Kidney epithelial cell (primary cell): ENCODE measurements around the gene MRPL24. TPM values are rescaled to one million over a fixed set of nuclear protein-coding genes. Genes with fewer than 3 reads are reported as not detected.

Experiments used
- DNase-seq: peaks from one replicate; pipeline ENCODE4 v3.0.0-alpha.2; 2010; ENCODE audit warnings: low read depth
- H3K27me3 ChIP-seq: 2 replicates; pipeline ENCODE4 v1.6.0; 2011; ENCODE audit warnings: low read length; ENCODE audit not compliant: control insufficient read depth, insufficient read depth
- H3K36me3 ChIP-seq: 2 replicates; pipeline ENCODE4 v1.5.1; 2011; ENCODE audit warnings: low read length; ENCODE audit not compliant: control insufficient read depth, insufficient read depth
- H3K4me3 ChIP-seq: 2 replicates; pipeline ENCODE4 v1.5.1; 2011; ENCODE audit warnings: low read depth, mild to moderate bottlenecking, control low read depth, low read length
- CTCF ChIP-seq: IDR thresholded peaks from 2 replicates; pipeline ENCODE4 v1.5.1; 2011; ENCODE audit warnings: mild to moderate bottlenecking, moderate library complexity, low read length, control low read depth, inconsistent platforms; ENCODE audit not compliant: insufficient read depth, poor library complexity, severe bottlenecking
- total RNA-seq: library from RNA; depleted of rRNA; stranded (reverse); fragments of >200 nt; gene quantifications from 2 replicates; pipeline ENCODE4 v1.2.3, GENCODE V29; 2015

The MRPL24 gene
- total RNA-seq, 1 donor from 2014 or later, result 62.2 TPM

DNA sequence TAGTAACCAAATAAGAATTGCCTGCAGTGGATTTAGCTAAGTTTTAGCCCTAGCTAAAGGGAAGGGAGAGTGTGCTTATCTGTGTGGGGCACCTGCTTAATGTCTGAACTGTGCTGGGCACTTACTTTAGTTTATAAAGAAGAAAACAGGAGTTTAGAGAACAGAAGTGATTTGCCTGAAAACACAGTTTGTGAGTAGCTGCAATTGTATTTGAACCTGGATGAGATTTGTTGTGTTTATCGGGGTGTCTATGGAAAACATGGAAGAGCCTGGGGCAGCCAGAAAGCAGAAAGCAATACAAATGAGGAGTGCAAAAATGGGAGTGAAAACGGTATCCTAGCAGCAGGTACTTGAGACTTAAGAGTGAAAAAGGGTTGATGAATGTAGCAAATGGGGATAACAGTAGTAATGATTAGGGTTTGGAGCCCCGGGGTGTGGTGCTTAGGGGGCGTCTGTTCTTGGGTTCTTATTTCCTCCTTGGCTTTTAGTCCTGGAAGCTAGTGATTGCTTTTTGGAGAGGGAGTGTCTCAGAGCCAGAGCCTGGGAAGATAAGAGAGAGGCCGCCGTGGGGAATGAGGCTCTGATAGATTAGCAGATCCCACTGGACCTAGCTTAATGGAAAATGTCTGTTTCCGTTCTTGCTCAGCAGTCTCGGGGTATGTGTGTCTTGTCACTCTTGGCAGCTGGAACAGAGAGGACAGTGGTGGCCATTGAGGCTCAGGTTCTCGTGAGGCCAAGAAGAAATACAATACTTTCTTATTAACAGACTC lies 32.0 kb upstream of the MRPL24 start:
- TF ChIP-seq CTCF, result no peak
- Histone ChIP-seq H3K36me3 (no peaks in the 10 kb centered on the region), H3K27me3 (no peaks in the 10 kb centered on the region), H3K4me3 (no peak overlapping the region)
- no peak for DNase-seq

GRCh38 chr1:156772222-156772621 lies 31.3 kb upstream of the MRPL24 start:
- no peaks in the 10 kb centered on the region for H3K36me3 ChIP-seq
- TF ChIP-seq CTCF, result no peak

DNA sequence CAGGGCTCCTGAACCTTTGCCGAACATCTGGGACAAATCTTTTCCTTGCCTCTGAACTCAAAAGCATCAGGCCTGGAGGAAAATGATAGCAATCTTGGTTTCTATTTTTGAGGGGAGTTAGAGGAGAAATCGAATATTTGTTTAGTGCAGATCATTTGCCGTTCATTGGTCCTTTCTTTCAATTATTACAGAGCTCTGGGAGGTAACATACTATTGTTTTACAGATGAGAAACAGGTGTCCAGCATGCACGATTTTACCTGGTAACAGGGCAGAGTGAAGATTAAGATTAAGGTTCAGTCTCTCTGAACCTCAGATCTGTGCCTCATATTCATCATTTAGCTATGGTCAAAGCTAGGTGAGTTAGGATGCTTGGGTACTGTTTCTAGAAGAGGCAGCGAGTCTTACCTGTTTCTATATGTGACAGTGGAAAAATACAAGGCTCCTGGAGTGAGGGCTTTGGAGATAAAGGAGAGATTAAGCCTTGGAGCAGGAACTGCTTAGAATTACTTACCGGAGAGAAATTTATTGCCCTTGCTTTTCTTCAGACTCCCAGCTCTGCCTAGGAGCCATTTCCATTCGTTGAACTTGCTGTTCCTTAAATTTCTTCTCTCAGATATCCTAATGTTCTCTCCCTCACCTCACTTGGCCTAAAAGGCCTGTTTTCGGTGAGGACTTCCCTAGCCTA lies 27.9 kb upstream of the MRPL24 start:
- no peaks in the 10 kb centered on the region for H3K36me3 ChIP-seq
- no peak for TF ChIP-seq CTCF
- H3K27me3 ChIP-seq, result no peaks in the 10 kb centered on the region
- no peak for DNase-seq
- peak overlapping the region; percentile 87 for H3K4me3 ChIP-seq

More at GRCh38 chr1:156772222-156772621, 31.3 kb upstream of the MRPL24 start:
- no peak overlapping the region for H3K4me3 ChIP-seq
- H3K27me3 ChIP-seq, result no peaks in the 10 kb centered on the region
- DNase-seq, result no peak

GRCh38 chr1:156767879-156768604 lies 27.2 kb upstream of the MRPL24 start:
- Histone ChIP-seq H3K36me3 (no peaks in the 10 kb centered on the region), H3K4me3 (peak overlapping the region; percentile 87), H3K27me3 (no peaks in the 10 kb centered on the region)
- TF ChIP-seq CTCF, result no peak
- no peak for DNase-seq

DNA sequence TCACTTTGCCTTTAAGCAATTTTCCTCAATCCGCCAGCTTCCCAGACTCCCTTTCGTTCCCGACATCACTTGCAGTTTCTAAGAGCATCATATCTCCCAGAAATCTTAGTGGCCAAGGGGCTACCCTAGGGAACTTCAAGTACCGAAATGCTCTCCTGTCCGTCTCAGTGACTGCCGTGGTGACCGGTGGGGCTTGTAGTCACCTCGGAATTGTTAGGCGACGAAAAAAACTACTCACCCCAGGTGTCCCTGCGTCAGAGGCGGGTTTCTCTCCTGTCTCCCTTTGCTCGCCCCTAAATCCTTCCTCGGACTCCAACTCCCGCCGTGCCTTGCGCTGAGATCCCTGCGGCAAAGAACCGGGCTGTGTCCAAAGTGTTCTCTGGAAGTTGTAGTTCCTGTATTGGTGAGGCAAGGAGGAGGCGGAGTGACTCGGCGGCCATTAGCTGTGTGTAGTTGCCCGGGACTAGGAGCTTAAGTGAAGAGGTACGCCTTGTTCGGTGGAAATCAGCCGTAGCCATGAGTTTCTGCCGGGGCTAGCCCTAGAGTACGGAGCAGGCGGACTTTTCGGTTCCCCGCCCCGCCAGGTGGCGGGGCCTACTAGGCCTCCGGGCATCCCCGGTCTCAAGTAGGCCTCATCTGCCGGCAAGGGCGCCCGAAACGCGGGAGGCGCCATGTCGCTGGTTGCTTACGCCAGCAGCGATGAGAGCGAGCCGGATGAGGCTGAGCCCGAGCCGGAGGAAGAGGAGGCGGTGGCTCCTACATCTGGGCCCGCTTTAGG lies 26.4 kb upstream of the MRPL24 start, which contains the start of gene PRCC:
Gene PRCC, plus strand, starts transcription at position 435 of the 778 bp plus-strand sequence. Its CDS starts 237 bp downstream, at position 672.
- Histone ChIP-seq H3K27me3 (no peaks in the 10 kb centered on the region), H3K4me3 (peak within 1 kb of the TSS; percentile 87), H3K36me3 (no peaks in the 10 kb centered on the region)
- DNase-seq, result peak; percentile 100
- TF ChIP-seq CTCF, result peak; percentile 2
